NOMO-1 (cell line): ENCODE results near the gene VWF.

Experiments used
- DNase-seq, 2 experiments: peaks; one replicate each; lab custom pipeline; 2025; ENCODE audit not compliant: unreplicated experiment in 2 of 2; lab: John Stamatoyannopoulos, UW

VWF gene

DNA sequence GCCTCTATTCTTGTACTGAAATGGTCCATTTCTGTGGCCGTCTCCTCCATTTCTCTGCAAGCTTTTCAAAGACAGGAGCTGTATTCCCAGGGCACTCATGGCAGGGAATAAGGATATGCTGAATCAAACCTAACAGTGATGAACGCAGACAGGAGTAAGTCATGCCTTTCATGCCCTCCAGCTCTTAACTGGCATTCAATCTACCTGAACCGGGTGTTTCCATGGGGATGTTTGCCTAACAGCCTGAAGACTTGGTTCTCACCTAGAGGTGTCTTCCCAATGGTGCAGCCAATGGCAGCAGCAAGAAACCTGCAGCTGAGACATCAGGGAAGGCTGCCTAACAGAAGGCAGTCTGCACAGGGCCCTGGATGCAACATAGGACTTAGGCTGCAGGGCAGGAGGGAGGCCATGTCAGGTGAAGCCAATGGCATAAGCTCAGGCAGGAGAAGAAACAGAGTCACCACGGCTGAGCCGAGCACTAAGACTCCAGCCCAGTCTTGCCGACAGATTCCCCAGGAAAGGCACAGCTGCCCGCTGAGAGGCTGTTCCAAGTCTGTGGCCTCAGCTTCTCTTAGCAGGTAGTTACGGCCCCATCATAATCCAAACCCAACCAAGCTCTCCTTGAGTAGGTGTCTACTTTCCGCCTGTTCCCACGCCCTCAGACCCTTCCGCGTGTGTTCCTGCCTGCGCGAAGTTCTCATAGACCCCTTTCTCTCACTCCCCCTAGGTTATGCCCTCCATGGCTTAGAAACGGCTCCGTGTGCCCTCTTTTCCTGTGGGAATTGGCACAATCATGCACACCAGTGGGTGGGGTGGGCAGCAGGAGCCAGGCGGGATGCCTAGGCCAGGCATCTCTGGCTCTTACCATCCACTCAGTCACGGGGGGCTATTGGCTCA, 44.1 kb downstream of the VWF start:
- no peak for DNase-seq

DNA sequence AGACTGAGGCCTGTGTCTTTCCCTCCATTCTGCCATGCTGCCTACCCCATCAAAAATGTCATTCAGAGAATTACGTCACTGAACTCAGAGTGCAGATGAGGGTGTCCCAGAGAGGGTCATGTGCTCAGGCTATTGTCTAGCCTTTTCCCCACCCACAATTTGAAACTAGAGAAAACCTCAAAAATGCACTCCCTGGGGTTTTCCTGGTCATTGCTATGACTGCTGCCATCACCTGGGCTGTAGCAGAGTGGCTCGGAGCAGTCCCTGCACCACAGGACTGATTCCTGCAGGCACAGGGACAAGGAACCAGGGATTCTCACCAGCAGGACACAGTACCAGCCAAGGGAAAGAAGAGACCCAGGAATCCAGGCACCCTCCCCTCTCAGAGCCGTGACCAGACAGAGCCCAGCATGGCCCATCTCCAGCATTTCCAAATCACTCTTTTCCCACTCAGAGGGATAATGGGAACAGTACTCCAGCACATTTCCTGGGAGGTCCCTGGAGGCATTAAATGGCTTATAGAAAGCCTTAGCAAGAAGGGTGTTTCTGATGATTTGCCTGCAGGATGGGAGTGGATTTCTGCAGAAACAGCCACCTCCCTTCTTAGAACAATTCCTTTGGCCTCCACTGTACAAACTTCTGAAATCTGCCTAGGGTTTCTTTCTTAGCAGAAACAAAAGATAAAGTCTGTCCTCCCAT, 45.9 kb downstream of the VWF start:
- no peak for DNase-seq

DNA sequence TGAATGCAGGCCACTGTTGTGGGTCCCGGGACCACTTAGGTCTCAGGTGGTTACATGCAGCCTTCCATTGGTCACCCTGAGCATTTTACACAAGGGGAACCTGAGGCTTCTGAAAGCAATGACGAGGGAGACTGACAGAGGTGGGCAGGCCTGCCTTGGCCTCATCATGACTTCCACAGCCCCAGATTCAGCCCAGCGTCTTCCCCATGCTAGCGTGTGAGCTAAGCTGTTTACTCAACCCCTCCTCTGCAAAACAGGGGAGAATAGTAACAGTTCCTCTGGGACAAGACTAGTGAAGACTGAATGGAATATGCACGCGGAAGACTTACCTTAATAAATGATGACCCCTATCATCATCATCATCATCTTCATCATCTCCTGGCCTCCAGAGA, 46.8 kb downstream of the VWF start:
- no peak for DNase-seq

DNA sequence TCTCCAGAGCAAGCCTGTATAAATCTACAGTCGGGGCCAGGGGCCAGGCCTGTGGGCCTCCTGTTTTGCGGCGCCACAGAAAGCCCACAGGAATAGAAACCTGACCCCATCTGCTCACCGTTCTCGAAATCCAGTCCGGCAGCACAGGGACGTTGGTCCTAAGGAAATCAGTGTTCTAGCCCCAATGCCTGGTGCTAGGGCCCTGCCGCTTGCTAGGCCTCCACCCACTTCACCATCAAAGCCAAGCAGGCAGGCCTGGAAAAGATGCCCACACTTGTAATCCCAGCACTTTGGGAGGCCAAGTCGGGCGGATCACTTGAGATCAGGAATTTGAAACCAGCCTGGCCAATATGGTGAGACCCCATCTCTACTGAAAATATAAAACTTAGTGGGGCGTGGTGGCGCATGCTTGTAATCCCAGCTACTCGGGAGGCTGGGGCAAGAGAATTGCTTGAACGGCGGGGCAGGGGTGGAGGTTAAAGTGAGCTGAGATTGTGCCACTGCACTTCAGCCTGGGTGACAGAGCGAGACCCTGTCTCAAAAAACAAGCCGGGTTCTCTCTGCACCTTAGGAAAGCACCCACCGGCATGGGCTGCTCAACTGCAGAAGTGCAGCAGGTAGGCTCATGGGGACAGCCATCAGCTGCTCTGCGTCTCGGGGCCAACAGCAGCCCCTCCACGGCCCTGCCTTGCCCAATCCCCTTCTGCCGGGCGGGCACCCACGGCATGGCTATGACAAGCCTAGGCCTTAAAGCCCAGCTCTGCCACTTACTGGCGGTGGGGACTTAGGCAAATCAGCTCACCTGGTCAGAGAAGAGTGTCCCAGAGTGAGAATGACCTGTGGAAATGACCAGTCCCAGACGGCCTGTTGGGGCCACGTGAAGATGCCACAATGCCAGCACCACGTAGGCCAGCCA, 47.4 kb downstream of the VWF start:
- no peak for DNase-seq

DNA sequence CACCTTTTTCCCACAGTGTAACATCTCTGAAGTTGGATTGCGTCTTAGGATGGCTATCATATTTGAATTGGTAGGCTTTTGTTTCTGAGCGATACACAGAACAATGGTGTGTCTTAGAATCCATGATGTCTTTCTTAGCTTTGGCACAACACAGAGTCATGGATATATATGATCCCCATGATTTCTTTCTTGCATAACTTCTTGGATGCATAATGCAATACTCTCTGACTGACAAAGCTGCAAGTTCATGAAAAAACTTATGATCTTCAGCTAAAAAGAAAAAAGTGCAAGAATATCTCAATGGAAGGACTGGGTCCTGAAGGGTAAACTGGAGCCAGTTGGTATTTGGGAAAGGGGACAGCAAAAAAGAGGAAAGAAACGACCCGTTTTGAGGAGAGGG, 48.1 kb downstream of the VWF start:
- DNase-seq: no peak

DNA sequence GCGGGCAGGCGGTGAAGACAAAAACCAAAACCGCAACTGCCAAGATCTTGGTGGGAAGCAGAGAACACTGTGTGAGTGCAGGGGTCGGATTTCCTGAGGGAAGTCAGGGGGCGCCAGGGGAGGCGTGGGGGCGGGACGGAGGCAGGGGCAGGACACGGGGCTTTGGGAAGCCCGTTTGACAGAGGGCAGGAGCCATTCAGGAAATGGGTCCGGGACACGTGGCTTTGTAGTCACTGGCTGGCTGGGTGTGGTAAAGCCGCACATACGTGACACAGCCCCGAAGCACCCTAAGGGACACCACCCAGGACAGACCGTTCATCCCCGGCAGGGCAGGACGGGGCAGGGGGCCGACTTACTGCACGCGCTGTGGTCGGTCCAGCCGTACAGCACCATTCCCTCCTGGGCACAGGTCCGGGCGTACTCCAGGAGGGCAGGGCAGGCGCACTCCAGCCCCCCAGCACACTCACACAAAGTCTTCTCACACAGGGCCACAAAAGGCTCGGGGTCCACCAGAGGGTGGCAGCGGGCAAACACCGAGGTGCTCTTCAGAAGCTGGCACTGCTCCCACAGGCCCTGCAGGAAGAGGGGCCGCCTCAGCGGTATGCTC, 49.4 kb downstream of the VWF start:
- no peak for DNase-seq

DNA sequence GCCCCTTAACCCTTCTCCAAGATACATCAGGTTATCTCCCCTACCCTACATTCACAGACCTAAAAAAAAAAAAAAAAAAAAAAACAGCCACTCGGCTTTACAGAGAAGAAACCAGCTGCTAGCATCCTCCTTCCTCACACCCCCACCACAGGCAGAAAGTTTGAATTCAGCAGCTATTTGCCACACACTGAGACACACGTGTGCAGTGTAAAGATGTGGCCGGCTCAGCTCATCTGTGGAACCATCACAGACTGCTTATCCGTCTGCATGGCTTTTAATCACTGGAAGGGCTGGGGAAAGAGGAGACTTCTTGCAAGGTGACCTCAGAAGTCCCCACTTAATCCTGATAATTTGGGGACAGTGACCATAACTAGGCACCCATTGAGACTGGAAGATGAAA, 50.0 kb downstream of the VWF start:
- DNase-seq: no peak

DNA sequence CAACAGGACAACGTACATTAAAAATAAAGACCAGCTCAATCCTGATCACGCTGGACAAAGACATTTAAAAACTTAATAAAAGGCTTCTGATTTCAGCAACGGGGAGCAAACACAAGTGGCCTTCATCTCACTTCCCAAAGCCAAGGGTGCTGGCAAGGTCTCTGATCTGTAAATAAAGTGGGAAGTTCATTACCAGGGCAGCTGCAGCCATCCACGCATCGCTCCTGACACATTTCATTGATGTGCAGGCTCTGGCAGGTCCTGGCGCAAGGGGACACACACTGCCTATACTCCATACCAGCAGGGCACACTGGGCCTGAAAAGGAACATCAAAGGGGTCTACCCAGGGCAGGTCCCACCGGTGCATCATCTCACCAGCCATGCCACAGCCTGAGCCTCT, 51.0 kb downstream of the VWF start:
- no peak for DNase-seq

DNA sequence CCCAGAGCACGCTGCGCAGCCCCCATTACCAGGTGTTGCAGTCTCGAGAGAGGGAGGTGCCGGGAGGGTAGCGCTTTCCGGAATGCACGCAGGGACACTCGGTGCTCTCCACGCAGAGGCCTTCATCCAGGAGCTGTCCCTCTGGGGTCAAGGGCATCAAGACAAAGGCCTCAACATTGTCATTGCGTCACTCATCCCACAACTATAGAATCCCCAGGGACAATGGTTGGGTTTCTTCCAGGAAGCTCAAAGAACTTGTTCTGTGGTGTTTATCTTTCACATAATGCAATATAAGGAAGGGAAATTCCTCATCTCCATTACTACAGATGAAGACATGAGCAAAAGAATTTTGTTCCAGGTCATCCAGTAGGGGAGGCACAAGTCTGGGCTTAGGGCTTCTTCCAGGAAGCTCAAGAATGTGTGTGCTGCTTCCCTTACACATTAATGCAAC, 52.1 kb downstream of the VWF start:
- DNase-seq: no peak

DNA sequence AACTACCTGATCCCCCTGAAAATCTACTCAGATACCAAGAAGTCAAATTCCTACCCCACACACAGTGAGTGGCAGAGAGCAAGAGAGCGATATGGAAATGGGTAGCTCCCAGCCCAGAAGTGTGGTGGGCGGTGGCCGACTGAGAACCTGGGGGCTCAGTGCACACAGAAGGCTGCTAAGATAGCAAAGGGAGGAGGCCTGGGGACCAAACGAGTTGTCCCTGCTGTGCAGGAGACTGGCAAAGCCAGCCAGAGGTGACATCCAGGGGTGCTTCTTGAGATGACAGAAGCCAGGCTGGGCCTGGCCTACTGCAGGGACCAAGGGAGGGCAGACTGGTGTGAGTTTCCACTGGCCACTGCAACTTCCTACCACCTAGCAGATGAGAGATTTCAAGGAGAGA, 52.9 kb downstream of the VWF start:
- DNase-seq: no peak

DNA sequence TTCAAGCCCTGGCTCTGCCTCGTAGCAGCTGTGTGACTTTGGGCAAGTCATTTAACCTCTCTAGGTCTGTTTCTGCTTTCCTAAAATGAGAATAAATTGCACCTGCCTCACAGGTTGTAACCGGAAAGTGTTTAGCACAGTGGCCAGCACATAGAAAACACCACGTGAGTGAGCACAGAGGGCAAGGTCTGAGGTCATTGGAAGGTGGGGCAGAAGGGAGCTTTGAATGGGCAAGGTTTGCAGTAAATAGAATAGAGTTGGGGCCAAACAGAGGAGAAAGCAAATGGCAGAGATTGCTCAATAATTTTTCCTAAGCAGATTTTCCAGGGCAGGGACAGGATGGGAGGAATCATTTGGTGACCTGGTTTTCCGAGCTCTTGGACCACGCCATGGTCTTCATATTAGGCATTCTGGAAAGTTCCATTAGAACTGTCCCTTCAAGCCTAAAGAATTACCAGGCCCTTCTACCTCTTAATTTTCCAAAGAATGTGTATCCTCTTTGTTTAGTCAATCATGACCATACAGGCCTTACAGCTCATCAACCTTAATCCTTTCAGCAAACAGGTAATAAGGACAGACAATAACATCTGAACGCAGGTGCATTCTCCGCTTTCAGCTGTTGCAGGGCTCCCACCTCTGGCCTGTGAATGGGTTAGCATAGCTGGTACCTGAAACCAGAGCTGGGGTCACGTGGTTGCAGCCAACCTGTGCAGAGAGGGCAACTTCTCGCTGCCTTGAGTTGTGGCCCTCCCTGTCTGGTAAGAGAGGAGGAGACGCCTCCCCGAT, 53.8 kb downstream of the VWF start:
- no peak for DNase-seq

DNA sequence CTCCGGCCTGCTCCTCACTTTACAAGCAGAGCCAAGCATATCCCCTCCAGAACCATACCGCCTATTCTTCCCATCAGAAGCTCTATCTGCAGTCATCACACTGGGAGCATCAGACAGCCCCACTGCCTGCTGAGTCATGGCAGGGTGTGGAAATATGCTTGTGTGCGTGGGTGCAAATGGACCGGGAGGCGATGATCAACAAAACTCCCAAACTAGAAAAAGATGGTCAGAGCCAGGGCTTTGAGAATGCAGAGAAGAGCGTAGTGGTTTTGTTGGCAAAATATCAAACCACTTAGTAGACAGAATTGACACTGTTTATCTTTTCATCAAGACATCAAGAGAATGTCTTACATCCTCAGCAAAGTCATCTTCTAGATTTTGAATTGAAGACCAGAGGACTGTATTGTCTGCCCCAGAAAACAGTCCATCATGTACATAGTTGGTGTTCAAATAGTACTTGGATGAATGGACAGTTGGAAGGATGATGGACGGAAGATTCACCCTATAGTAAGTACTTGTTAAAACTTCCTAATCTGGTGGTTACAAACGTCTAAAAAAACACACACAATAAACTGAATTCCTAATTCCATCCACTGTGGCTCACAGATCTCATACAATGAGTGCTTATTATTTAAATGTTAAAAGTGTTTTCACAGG, 54.9 kb downstream of the VWF start:
- no peak for DNase-seq

DNA sequence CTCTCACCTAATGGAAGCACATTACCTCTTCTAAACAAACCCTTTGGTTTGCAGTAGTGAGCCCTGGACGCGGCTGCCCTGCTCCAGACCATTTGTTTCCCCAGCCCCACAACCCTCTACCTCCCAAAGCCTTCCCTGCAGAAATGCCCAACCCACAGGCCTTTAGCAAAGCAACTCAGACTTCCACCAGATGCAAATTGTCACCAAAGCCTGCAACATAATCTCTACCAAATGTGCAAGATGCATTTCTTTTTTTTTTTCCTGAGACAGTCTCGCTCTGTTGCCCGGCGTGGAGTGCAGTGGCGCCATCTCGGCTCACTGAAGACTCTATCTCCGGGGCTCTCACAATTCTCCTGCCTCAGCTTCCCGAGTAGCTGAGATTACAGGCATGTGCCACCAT, 56.2 kb downstream of the VWF start:
- no peak for DNase-seq

DNA sequence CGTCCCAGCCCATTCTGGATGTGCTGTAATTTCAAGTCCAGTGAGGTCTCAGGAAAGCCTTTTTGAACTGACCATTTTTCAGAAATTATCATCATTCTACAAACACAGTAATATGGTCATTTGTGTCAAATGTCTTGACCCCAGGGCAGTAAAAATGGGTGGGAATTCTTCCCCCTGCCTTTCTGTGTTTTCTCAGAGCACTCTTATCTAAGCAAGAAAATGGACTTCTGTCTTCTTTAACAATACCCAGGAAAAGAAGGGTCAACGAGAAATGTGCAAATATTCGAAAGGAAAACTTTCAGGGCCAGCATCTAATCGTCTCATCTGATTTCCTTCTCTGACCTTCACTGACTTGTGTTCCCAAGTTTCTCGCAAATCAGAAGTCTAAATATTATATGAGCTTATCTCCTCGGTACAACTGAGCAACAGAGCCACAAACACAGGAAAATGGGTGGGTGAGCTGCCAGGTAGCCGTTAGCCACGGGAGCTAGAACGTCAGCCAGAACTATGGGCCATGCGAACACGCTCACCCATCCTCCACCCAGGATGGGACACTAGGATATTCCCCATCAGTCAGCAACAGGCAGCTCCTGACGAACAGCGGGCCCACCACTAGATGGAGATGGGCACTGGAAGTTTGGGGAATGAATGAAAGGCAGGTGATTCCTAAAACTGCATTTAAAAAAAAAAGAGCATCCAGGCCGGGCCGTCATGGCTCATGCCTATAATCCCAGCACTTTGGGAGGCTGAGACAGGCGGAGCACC, 57.1 kb downstream of the VWF start:
- DNase-seq: no peak

DNA sequence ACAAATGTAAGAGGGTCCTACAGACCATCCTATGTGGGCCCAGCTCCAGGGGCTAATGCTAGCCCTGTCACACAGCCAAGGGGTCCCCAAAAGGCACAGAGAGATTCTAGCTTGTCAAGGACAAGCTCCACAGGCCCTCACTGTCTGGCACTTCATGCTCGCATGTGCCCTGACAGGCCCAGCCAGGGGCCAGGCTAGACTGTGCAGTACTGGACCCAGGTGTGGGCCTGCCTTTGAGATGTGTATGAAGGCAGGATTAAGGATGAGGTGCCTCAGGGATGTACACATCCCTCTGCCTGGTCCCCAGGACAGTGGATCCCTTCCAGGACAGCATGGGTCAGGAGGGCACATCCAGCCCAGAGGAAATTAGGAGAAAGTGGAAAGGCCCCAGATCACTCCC, 57.8 kb downstream of the VWF start:
- DNase-seq: no peak

DNA sequence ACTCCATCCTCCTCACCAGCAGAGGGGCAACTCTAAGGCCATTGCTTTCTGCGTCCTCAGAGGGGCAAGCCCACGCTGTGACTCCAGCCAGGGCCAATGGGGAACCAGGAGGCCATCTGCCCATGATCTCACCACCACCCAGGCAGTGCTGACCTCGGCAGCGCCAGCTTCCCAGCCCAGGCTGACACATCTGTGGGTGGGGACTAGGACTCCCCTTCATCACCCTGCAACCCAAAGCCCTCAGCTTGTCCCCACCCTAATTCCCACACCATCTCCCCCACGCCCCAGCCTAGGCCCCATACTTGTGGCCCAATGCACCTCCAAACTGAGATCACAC, 58.6 kb downstream of the VWF start:
- no peak for DNase-seq

DNA sequence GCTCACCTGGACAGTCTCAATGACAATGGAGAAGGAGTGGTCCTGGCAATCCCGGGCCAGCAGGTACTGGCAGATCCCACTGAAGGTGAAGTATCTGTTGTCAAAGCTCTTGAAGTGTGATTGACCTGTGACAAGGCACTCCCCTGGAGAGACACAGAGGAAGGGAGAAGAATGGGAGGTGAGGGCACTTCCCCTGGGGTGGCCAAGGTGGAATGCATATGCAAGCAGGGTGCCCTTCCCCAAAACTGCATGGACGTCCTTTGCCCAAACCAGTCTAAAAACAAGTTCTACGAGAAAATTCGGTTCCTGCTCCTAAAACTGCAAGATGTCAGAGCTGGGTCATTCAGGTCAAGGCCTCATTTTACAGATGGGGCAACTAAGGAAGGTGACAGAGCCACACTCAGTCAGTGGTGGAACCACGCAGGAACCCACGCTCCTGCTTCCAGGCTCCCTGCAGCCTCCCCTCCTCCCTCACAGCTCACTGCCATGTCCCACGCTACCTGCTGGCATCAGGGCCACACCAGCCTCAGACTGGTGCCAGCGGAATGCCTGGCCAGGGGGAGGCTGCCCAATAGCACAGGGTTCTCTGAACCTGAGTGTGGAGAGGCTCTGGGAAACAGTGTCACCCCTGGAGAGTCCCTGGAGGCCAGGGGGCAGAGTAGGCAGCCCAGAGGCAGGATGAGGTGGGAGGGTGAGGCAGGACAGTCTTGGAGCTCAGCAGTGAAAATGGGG, 59.2 kb downstream of the VWF start:
- DNase-seq: no peak
